HepG2 (cell line): Measurements from ENCODE around the gene TSPAN18. TPM values are rescaled to one million over a fixed set of nuclear protein-coding genes. Genes with fewer than 3 reads are reported as not detected.

Experiments
- ATAC-seq: fragments of 200-7000 bp; cut with Tn5 transposase; 3 replicates; pipeline ENCODE4 v1.9.1; 2020; ENCODE audit warnings: mild to moderate bottlenecking, moderate library complexity
- BruUV-seq: library from RNA; stranded (reverse); fragments of 400-500 nt; replicated peaks from 2 replicates; lab custom pipeline; 2021; lab: Mats Ljungman, UMichigan
- CTCF ChIA-PET: fragments of 300-600 bp; formaldehyde crosslinking; extraction: SDS; loops from one replicate; lab custom pipeline; 2021; ENCODE audit warnings: low total read pairs, inconsistent platforms, low intra/inter-chr PET ratio; lab: Yijun Ruan, JAX
- POLR2A ChIA-PET: fragments of 350-600 bp; sonication (Branson Sonifier 250); formaldehyde crosslinking; loops from one replicate; lab custom pipeline; 2020; ENCODE audit warnings: antibody characterized with exemption, inconsistent platforms; lab: Yijun Ruan, JAX
- DNase-seq: peaks from one replicate; pipeline ENCODE4 v3.0.0-alpha.2; 2015; ENCODE audit warnings: low spot score
- FAIRE-seq: peaks from 3 replicates; lab custom pipeline; 2011; peaks lifted over from hg19 to GRCh38; lab: Jason Lieb, UNC
- H2AFZ ChIP-seq: one replicate; pipeline ENCODE4 v1.6.1; 2011; ENCODE audit warnings: low read length, inconsistent platforms
- H3K27ac ChIP-seq: fragments of 300-600 bp; 3 replicates; pipeline ENCODE4 v1.8.0; 2011; ENCODE audit warnings: mixed run types, mild to moderate bottlenecking, mixed read lengths, low read length, inconsistent platforms; ENCODE audit not compliant: insufficient read depth; ENCODE audit errors: extremely low read length
- H3K27me3 ChIP-seq, 2 experiments: fragments of 200-600 bp in 1 of 2; 2 replicates in 1 of 2; 3 replicates in 1 of 2; pipeline versions ENCODE4 v1.6.0 to v1.8.0; 2011; ENCODE audit warnings: low read length in 2 of 2, mild to moderate bottlenecking in 2 of 2, moderate library complexity in 2 of 2, inconsistent platforms in 1 of 2; ENCODE audit not compliant: insufficient read depth in 2 of 2, control insufficient read depth in 1 of 2
- H3K36me3 ChIP-seq, 2 experiments: fragments of 200-600 bp in 1 of 2; replicated peaks in 1 of 2; 2 replicates in 1 of 2; 3 replicates in 1 of 2; pipeline versions ENCODE4 v1.5.1 to v1.8.0; 2011; ENCODE audit warnings: low read length in 2 of 2, inconsistent platforms in 1 of 2; ENCODE audit not compliant: insufficient read depth in 2 of 2, control insufficient read depth in 1 of 2
- H3K4me1 ChIP-seq: 2 replicates; pipeline ENCODE4 v1.5.1; 2012; ENCODE audit warnings: low read length, inconsistent platforms; ENCODE audit not compliant: insufficient read depth
- H3K4me2 ChIP-seq: 2 replicates; pipeline ENCODE4 v1.6.0; 2011; ENCODE audit warnings: low read depth, low read length, inconsistent platforms
- H3K4me3 ChIP-seq, 3 experiments: fragments of 200-600 bp in 1 of 3; sonication (generic), shearing (Covaris generic) in 1 of 3; replicated peaks in 1 of 3; 2 replicates each; pipeline ENCODE4 v1.5.1; 2011 to 2016; ENCODE audit warnings: low read length in 3 of 3, inconsistent platforms in 2 of 3, low read depth in 2 of 3, mild to moderate bottlenecking in 2 of 3, control low read depth in 1 of 3, mixed read lengths in 1 of 3; ENCODE audit not compliant: insufficient read depth in 1 of 3
- H3K79me2 ChIP-seq: one replicate; pipeline ENCODE4 v1.6.1; 2011; ENCODE audit warnings: low read length, inconsistent platforms; ENCODE audit not compliant: insufficient read depth
- H3K9ac ChIP-seq: 2 replicates; pipeline ENCODE4 v1.6.0; 2011; ENCODE audit warnings: mild to moderate bottlenecking, low read depth, low read length, inconsistent platforms; ENCODE audit not compliant: insufficient read depth
- H3K9me3 ChIP-seq: 2 replicates; pipeline ENCODE4 v1.5.1; 2012; ENCODE audit warnings: mild to moderate bottlenecking, low read length
- H4K20me1 ChIP-seq: 2 replicates; pipeline ENCODE4 v1.6.0; 2011; ENCODE audit warnings: inconsistent platforms, mild to moderate bottlenecking, low read length, moderate library complexity; ENCODE audit not compliant: insufficient read depth
- CC2D1A ChIP-seq: sonication (generic); formaldehyde crosslinking; IDR thresholded peaks from 2 replicates; pipeline ENCODE4 v1.8.1; 2023; ENCODE audit warnings: mild to moderate bottlenecking, missing genetic modification reagents
- CENPT ChIP-seq: sonication (generic); formaldehyde crosslinking; IDR thresholded peaks from 2 replicates; pipeline ENCODE4 v1.8.0; 2022; ENCODE audit warnings: low read depth, mild to moderate bottlenecking, moderate library complexity, missing genetic modification reagents
- FOSL1 ChIP-seq: sonication (generic); formaldehyde crosslinking; IDR thresholded peaks from 2 replicates; pipeline ENCODE4 v1.9.0; 2021; ENCODE audit warnings: missing genetic modification reagents, borderline replicate concordance
- MIXL1 ChIP-seq: IDR thresholded peaks from 2 replicates; pipeline ENCODE4 v1.6.1; 2016
- RORA ChIP-seq: sonication (generic); formaldehyde crosslinking; IDR thresholded peaks from 2 replicates; pipeline ENCODE4 v1.5.0; 2020; ENCODE audit warnings: mild to moderate bottlenecking, missing genetic modification reagents, moderate library complexity
- SRF ChIP-seq: IDR thresholded peaks from 2 replicates; pipeline ENCODE4 v1.6.1; 2011; ENCODE audit warnings: mild to moderate bottlenecking, low read depth, low read length, moderate library complexity
- SRSF1 ChIP-seq: fragments of 200-400 bp; formaldehyde crosslinking; optimal IDR thresholded peaks from 2 replicates; pipeline ENCODE3; 2017; ENCODE audit warnings: mild to moderate bottlenecking, low read depth, low read length, moderate library complexity
- TSC22D2 ChIP-seq: sonication (generic); formaldehyde crosslinking; IDR thresholded peaks from 2 replicates; pipeline ENCODE4 v1.5.1; 2020; ENCODE audit warnings: missing genetic modification reagents, mild to moderate bottlenecking, borderline replicate concordance
- ZKSCAN8 ChIP-seq: IDR thresholded peaks from 2 replicates; pipeline ENCODE4 v1.6.1; 2016; ENCODE audit warnings: borderline replicate concordance, missing genetic modification reagents, missing compliant biosample characterization
- ZNF772 ChIP-seq: sonication (generic); formaldehyde crosslinking; IDR thresholded peaks from 2 replicates; pipeline ENCODE4 v1.5.0; 2020; ENCODE audit warnings: mild to moderate bottlenecking, missing genetic modification reagents
- in situ Hi-C: cut with HindIII; loops from 2 replicates; pipeline ENCODE4 v1.10.0; 2017; ENCODE audit warnings: low pct_unique_long_range_greater_than_20kb; ENCODE audit not compliant: extremely low pct_ligation_motif_present
- intact Hi-C: fragments of 100-400 bp; cut with micrococcal nuclease; formaldehyde crosslinking; loops from one replicate; pipeline ENCODE4 v1.10.0; 2022; ENCODE audit not compliant: unreplicated experiment
- polyA plus RNA-seq, 8 experiments: library from polyadenylated mRNA; depleted of rRNA in 3 of 8; stranded (reverse) in 7 of 8; unstranded in 1 of 8; fragments of >200 nt; fragmentation: Illumina TruSeq in 4 of 8; extraction: Trizol in 4 of 8; gene quantifications; 2 replicates each; pipeline versions ENCODE4 v1.2.1 to v1.2.3, GENCODE V29; 2011 to 2016; ENCODE audit warnings: low read depth in 4 of 8, missing spikeins in 1 of 8, mixed read lengths in 1 of 8; ENCODE audit not compliant: insufficient read depth in 1 of 8
- total RNA-seq, 5 experiments: library from RNA; depleted of rRNA; stranded (reverse); fragments of >200 nt; fragmentation: Illumina TruSeq; extraction: Trizol; gene quantifications; 2 replicates each; pipeline ENCODE4 v1.2.3, GENCODE V29; 2016; ENCODE audit warnings: low read depth in 1 of 5
- TF ChIP-seq, protein P1 (sequence below): sonication (generic); formaldehyde crosslinking; IDR thresholded peaks from 2 replicates; pipeline ENCODE4 v1.5.1; 2020; ENCODE audit warnings: missing genetic modification reagents, mild to moderate bottlenecking, borderline replicate concordance
- TF ChIP-seq, protein P2 (sequence below): sonication (generic); formaldehyde crosslinking; conservative IDR thresholded peaks from 2 replicates; pipeline ENCODE4 v1.4.0; 2020; ENCODE audit warnings: missing genetic modification reagents
- TF ChIP-seq, protein P3 (sequence below): sonication (generic); formaldehyde crosslinking; conservative IDR thresholded peaks from 2 replicates; pipeline ENCODE4 v1.8.0; 2022; ENCODE audit warnings: mild to moderate bottlenecking, moderate library complexity, missing genetic modification reagents
- TF ChIP-seq, protein P4 (sequence below), 2 experiments: sonication (generic) in 1 of 2; formaldehyde crosslinking in 1 of 2; IDR thresholded peaks; 2 replicates each; pipeline versions ENCODE4 v1.5.1 to v1.6.1; 2011 to 2020; ENCODE audit warnings: borderline replicate concordance in 1 of 2, low read depth in 1 of 2, low read length in 1 of 2, mild to moderate bottlenecking in 1 of 2, missing genetic modification reagents in 1 of 2, moderate library complexity in 1 of 2

Gene TSPAN18
- total and polyA plus RNA-seq, 2 of the 13 experiments (the other 11 are each of a cell fraction or from before 2014, with no cell fraction given) = not detected

DNA sequence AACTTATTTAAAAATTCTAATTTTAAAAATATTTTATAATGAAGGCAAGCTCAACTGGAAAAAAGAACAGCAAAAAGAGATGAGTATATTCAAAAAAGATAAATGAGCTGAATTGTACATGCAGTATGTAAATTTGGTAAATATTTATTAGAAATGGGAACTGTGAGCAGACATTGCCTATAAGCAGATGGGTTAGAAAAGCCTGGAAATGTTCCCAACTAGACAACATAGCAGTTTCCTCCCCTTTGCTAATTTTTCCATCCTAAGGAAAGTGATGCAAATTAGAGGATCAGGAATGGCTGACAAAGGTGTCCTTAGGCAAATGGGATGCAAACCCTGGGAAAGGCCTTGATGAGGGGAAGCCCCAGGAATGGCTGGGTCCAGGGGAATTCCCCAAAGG lies 186.7 kb downstream of the TSPAN18 start:
- no peak overlapping the region for H3K4me3 ChIP-seq
- H3K9ac ChIP-seq = no peak overlapping the region
- TF ChIP-seq CC2D1A (CRISPR knock-in tag) (no peak), TSC22D2 (CRISPR knock-in tag) (no peak), CENPT (CRISPR knock-in tag) (no peak), SRF (no peak), RORA (CRISPR knock-in tag) (no peak), SRSF1 (no peak), ZKSCAN8 (CRISPR knock-in tag) (no peak), ZNF772 (no peak), MIXL1 (CRISPR knock-in tag) (no peak), FOSL1 (CRISPR knock-in tag) (no peak)
- TF ChIP-seq, protein P1, sequence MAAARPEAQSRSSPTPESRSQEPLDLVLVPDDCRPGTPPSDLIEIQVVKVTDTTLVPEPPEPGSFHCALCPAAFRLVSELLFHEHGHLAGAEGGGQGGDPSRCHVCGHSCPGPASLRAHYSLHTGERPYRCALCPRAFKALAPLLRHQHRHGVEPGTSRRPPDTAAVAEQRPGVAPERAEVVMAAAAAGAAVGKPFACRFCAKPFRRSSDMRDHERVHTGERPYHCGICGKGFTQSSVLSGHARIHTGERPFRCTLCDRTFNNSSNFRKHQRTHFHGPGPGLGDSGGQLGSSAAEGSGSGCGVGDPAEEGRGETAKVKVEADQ (CRISPR knock-in tag) = no peak
- TF ChIP-seq, protein P2, sequence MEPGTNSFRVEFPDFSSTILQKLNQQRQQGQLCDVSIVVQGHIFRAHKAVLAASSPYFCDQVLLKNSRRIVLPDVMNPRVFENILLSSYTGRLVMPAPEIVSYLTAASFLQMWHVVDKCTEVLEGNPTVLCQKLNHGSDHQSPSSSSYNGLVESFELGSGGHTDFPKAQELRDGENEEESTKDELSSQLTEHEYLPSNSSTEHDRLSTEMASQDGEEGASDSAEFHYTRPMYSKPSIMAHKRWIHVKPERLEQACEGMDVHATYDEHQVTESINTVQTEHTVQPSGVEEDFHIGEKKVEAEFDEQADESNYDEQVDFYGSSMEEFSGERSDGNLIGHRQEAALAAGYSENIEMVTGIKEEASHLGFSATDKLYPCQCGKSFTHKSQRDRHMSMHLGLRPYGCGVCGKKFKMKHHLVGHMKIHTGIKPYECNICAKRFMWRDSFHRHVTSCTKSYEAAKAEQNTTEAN (CRISPR knock-in tag) = no peak
- TF ChIP-seq, protein P3, sequence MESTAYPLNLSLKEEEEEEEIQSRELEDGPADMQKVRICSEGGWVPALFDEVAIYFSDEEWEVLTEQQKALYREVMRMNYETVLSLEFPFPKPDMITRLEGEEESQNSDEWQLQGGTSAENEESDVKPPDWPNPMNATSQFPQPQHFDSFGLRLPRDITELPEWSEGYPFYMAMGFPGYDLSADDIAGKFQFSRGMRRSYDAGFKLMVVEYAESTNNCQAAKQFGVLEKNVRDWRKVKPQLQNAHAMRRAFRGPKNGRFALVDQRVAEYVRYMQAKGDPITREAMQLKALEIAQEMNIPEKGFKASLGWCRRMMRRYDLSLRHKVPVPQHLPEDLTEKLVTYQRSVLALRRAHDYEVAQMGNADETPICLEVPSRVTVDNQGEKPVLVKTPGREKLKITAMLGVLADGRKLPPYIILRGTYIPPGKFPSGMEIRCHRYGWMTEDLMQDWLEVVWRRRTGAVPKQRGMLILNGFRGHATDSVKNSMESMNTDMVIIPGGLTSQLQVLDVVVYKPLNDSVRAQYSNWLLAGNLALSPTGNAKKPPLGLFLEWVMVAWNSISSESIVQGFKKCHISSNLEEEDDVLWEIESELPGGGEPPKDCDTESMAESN (CRISPR knock-in tag) = no peak
- TF ChIP-seq, protein P4, sequence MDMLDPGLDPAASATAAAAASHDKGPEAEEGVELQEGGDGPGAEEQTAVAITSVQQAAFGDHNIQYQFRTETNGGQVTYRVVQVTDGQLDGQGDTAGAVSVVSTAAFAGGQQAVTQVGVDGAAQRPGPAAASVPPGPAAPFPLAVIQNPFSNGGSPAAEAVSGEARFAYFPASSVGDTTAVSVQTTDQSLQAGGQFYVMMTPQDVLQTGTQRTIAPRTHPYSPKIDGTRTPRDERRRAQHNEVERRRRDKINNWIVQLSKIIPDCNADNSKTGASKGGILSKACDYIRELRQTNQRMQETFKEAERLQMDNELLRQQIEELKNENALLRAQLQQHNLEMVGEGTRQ (IDR thresholded peaks at IDR 0.05; ENCODE audit: low read depth, low read length) = no peak
- TF ChIP-seq, protein P4 (CRISPR knock-in tag; IDR thresholded peaks at IDR 0.05; ENCODE audit: borderline replicate concordance) = no peak
- peaks cover 3 to 37% of the 10 kb centered on the region in 2 experiments; a peak in 4 of 5 replicates for H3K27me3 ChIP-seq
- intact Hi-C loops = loop anchor here (5.0 kb wide), 1 partner anchor 186 kb away; the partner anchor contains the start of gene TSPAN18
- in situ Hi-C loops = loop anchor here (5.0 kb wide), 1 partner anchor 291 kb away; no protein-coding TSS in a partner anchor
- no TSS peak for BruUV-seq
- no peaks in the 10 kb centered on the region for H3K36me3 ChIP-seq
- no peaks in the 10 kb centered on the region for H3K4me1 ChIP-seq
- H3K79me2 ChIP-seq = no peaks in the 10 kb centered on the region
- H2AFZ ChIP-seq = no peak overlapping the region
- DNase-seq (no peak), FAIRE-seq (no peak), ATAC-seq (no peak)
- H3K9me3 ChIP-seq = no peaks in the 10 kb centered on the region
- H3K4me2 ChIP-seq = no peak overlapping the region
- H3K27ac ChIP-seq = no peak overlapping the region
- ChIA-PET CTCF (no interaction called here), POLR2A (no interaction called here)
- no peaks in the 10 kb centered on the region for H4K20me1 ChIP-seq
